Liver (tissue), 3 donors: ENCODE results near the gene UBL3.

Experiments used
- HNF4A ChIP-seq, 2 donors: conservative IDR thresholded peaks; 2 replicates each; pipeline ENCODE4 v1.6.1; 2016; ENCODE audit warnings: antibody characterized with exemption in 2 of 2, mild to moderate bottlenecking in 2 of 2
- JUND ChIP-seq, 2 donors: IDR thresholded peaks; 2 replicates each; pipeline ENCODE4 v1.6.1; 2016; ENCODE audit warnings: antibody characterized with exemption in 2 of 2
- TAF1 ChIP-seq: conservative IDR thresholded peaks from 2 replicates; pipeline ENCODE4 v1.6.1; 2016; ENCODE audit warnings: antibody characterized with exemption, mild to moderate bottlenecking
- YY1 ChIP-seq: IDR thresholded peaks from 2 replicates; pipeline ENCODE4 v1.6.1; 2016; ENCODE audit warnings: antibody characterized with exemption, mild to moderate bottlenecking
- TF ChIP-seq, protein P1 (sequence below): fragments of 150-350 bp; IDR thresholded peaks from 2 replicates; pipeline ENCODE4 v1.5.1; 2017; ENCODE audit warnings: improper control_type of control experiment, low read depth, low read length; ENCODE audit not compliant: missing input control
- TF ChIP-seq, protein P2 (sequence below): IDR thresholded peaks from 2 replicates; pipeline ENCODE4 v1.6.1; 2016; ENCODE audit warnings: antibody characterized with exemption, mild to moderate bottlenecking
- donor health status: healthy.
- donor health status: healthy.

DNA sequence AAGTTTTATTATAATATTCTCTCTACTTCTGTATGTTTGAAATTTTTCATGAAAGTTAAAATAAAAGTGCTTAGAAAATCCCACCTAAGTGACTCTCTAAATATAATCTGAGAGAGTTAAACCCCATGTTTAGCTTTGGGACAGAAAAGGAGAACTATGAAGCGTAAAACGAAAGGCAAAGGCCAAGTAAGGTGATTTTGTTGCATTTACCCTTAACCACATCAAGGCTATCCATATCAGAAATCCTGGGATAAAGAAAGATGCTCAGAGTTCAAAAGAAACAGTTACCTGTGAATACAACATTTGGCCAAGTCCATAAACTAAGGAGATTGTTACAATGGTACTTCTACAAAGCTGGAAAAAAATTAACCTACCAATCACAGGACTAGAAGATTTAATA is 31.3 kb downstream of the UBL3 start:
- TF ChIP-seq, protein P1, sequence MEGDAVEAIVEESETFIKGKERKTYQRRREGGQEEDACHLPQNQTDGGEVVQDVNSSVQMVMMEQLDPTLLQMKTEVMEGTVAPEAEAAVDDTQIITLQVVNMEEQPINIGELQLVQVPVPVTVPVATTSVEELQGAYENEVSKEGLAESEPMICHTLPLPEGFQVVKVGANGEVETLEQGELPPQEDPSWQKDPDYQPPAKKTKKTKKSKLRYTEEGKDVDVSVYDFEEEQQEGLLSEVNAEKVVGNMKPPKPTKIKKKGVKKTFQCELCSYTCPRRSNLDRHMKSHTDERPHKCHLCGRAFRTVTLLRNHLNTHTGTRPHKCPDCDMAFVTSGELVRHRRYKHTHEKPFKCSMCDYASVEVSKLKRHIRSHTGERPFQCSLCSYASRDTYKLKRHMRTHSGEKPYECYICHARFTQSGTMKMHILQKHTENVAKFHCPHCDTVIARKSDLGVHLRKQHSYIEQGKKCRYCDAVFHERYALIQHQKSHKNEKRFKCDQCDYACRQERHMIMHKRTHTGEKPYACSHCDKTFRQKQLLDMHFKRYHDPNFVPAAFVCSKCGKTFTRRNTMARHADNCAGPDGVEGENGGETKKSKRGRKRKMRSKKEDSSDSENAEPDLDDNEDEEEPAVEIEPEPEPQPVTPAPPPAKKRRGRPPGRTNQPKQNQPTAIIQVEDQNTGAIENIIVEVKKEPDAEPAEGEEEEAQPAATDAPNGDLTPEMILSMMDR = no peak
- TF ChIP-seq JUND (IDR thresholded peaks at IDR 0.05) (no peak), TAF1 (no peak), YY1 (no peak), HNF4A (conservative IDR thresholded peaks at IDR 0.05) (no peak)
- TF ChIP-seq, protein P2, sequence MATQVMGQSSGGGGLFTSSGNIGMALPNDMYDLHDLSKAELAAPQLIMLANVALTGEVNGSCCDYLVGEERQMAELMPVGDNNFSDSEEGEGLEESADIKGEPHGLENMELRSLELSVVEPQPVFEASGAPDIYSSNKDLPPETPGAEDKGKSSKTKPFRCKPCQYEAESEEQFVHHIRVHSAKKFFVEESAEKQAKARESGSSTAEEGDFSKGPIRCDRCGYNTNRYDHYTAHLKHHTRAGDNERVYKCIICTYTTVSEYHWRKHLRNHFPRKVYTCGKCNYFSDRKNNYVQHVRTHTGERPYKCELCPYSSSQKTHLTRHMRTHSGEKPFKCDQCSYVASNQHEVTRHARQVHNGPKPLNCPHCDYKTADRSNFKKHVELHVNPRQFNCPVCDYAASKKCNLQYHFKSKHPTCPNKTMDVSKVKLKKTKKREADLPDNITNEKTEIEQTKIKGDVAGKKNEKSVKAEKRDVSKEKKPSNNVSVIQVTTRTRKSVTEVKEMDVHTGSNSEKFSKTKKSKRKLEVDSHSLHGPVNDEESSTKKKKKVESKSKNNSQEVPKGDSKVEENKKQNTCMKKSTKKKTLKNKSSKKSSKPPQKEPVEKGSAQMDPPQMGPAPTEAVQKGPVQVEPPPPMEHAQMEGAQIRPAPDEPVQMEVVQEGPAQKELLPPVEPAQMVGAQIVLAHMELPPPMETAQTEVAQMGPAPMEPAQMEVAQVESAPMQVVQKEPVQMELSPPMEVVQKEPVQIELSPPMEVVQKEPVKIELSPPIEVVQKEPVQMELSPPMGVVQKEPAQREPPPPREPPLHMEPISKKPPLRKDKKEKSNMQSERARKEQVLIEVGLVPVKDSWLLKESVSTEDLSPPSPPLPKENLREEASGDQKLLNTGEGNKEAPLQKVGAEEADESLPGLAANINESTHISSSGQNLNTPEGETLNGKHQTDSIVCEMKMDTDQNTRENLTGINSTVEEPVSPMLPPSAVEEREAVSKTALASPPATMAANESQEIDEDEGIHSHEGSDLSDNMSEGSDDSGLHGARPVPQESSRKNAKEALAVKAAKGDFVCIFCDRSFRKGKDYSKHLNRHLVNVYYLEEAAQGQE = no peak
